HG02610 (cell line): ENCODE results near the gene C12orf75.
"Not testable (repeated sequence)": the region's sequence is repeated elsewhere in the genome, so short reads cannot be mapped to it uniquely, and the experiment has no call there.

Experiments used
- ATAC-seq: cut with Tn5 transposase; IDR thresholded peaks from one replicate; pipeline ENCODE4 v1.9.1; 2021; ENCODE audit warnings: mild to moderate bottlenecking, moderate library complexity; ENCODE audit not compliant: unreplicated experiment

Gene C12orf75

GRCh38 chr12:105369014-105369413 lies 38.5 kb downstream of the C12orf75 start:
- no peak for ATAC-seq

GRCh38 chr12:105374303-105374702 lies 43.8 kb downstream of the C12orf75 start:
- no peak for ATAC-seq

GRCh38 chr12:105377077-105377476 lies 46.6 kb downstream of the C12orf75 start:
- no peak for ATAC-seq

GRCh38 chr12:105378911-105379310 lies 48.4 kb downstream of the C12orf75 start:
- ATAC-seq: no peak

- no peak for ATAC-seq
Measured at GRCh38 chr12:105382771-105383622, 52.5 kb downstream of the C12orf75 start.

GRCh38 chr12:105384220-105384619 lies 53.7 kb downstream of the C12orf75 start:
- no peak for ATAC-seq

- ATAC-seq: no peak
Measured at GRCh38 chr12:105384916-105385535, 54.5 kb downstream of the C12orf75 start.

- no peak for ATAC-seq
Measured at GRCh38 chr12:105386431-105386830, 55.9 kb downstream of the C12orf75 start.

- no peak for ATAC-seq
Measured at GRCh38 chr12:105391231-105391630, 60.7 kb downstream of the C12orf75 start.

GRCh38 chr12:105393587-105393986 lies 63.1 kb downstream of the C12orf75 start:
- no peak for ATAC-seq

- ATAC-seq: no peak
Measured at GRCh38 chr12:105396024-105396423, 65.5 kb downstream of the C12orf75 start.

- no peak for ATAC-seq
Measured at GRCh38 chr12:105396983-105397382, 66.5 kb downstream of the C12orf75 start.

GRCh38 chr12:105398930-105399329 lies 68.4 kb downstream of the C12orf75 start:
- no peak for ATAC-seq

GRCh38 chr12:105399428-105400081 lies 69.1 kb downstream of the C12orf75 start:
- ATAC-seq: no peak

GRCh38 chr12:105400227-105400626 lies 69.7 kb downstream of the C12orf75 start:
- no peak for ATAC-seq

- ATAC-seq: no peak
Measured at GRCh38 chr12:105401198-105401597, 70.7 kb downstream of the C12orf75 start.

GRCh38 chr12:105402366-105402765 lies 71.9 kb downstream of the C12orf75 start:
- ATAC-seq: no peak

- no peak for ATAC-seq
Measured at GRCh38 chr12:105403095-105403494, 72.6 kb downstream of the C12orf75 start.

GRCh38 chr12:105404134-105404533 lies 73.6 kb downstream of the C12orf75 start:
- ATAC-seq: not testable (repeated sequence)

- no peak for ATAC-seq
Measured at GRCh38 chr12:105406497-105406896, 76.0 kb downstream of the C12orf75 start.

- no peak for ATAC-seq
Measured at GRCh38 chr12:105409279-105409678, 78.8 kb downstream of the C12orf75 start.
